Activated CD8-positive, alpha-beta T cell treated with anti-CD3 and anti-CD28 coated beads for 36 hours (primary cell): ENCODE measurements around the gene BCKDHB. TPM values are rescaled to one million over a fixed set of nuclear protein-coding genes. Genes with fewer than 3 reads are reported as not detected.

Experiments used
- ATAC-seq: fragments of 200-7000 bp; cut with Tn5 transposase; one replicate; pipeline ENCODE4 v1.10.0; 2021; ENCODE audit warnings: mild to moderate bottlenecking, moderate library complexity
- CTCF ChIA-PET: fragments of 350-600 bp; sonication (Branson Sonifier 250); formaldehyde crosslinking; loops from one replicate; lab custom pipeline; 2021; ENCODE audit warnings: antibody characterized with exemption; lab: Charles Lee
- POLR2A ChIA-PET: fragments of 350-600 bp; sonication (Branson Sonifier 250); formaldehyde crosslinking; loops from one replicate; lab custom pipeline; 2021; ENCODE audit warnings: antibody characterized with exemption; lab: Charles Lee
- DNase-seq: peaks from one replicate; pipeline ENCODE4 v3.0.0-alpha.2; 2020
- H3K27ac Mint-ChIP-seq: one replicate; pipeline ENCODE4 v1.8.0; 2021; ENCODE audit warnings: mild to moderate bottlenecking, mixed read lengths
- H3K27me3 Mint-ChIP-seq: one replicate; pipeline ENCODE4 v1.8.0; 2021; ENCODE audit warnings: mixed read lengths
- H3K36me3 Mint-ChIP-seq: one replicate; pipeline ENCODE4 v1.8.0; 2021; ENCODE audit warnings: low read depth, mixed read lengths
- H3K4me1 Mint-ChIP-seq: one replicate; pipeline ENCODE4 v1.8.0; 2021; ENCODE audit warnings: low read depth, mixed read lengths
- H3K4me3 Mint-ChIP-seq: one replicate; pipeline ENCODE4 v1.8.0; 2021; ENCODE audit warnings: mild to moderate bottlenecking, moderate library complexity, mixed read lengths
- H3K9me3 Mint-ChIP-seq: one replicate; pipeline ENCODE4 v1.8.0; 2021; ENCODE audit warnings: mixed read lengths
- CTCF ChIP-seq: fragments of 200-600 bp; IDR thresholded peaks from one replicate; pipeline ENCODE4 v1.8.0; 2022; ENCODE audit warnings: antibody characterized with exemption, mild to moderate bottlenecking
- intact Hi-C: fragments of 100-400 bp; cut with micrococcal nuclease; formaldehyde crosslinking; loops from one replicate; pipeline ENCODE4 v1.10.0; 2022
- total RNA-seq, 2 experiments: library from RNA; stranded (reverse); gene quantifications; one replicate each; pipeline ENCODE4 v1.2.3, GENCODE V29; 2021

BCKDHB gene
- total RNA-seq, 2 experiments from 2014 or later = 17.8 to 19.3 TPM

- no peak overlapping the region for H3K27ac Mint-ChIP-seq
- intact Hi-C loops = no loop called here
- no peaks in the 10 kb centered on the region for H3K36me3 Mint-ChIP-seq
- ATAC-seq (no peak), DNase-seq (no peak)
- CTCF ChIA-PET = interaction anchor here (1.6 kb wide), 1 partner anchor 17 kb away, joined by 4 read pairs; no protein-coding TSS in a partner anchor
- no peaks in the 10 kb centered on the region for H3K9me3 Mint-ChIP-seq
- H3K4me1 Mint-ChIP-seq = no peaks in the 10 kb centered on the region
- H3K4me3 Mint-ChIP-seq = no peak overlapping the region
- POLR2A ChIA-PET = no interaction called here
- TF ChIP-seq CTCF = no peak
- no peaks in the 10 kb centered on the region for H3K27me3 Mint-ChIP-seq
Measured at GRCh38 chr6:80197474-80197873, 91.0 kb downstream of the BCKDHB start.

DNA sequence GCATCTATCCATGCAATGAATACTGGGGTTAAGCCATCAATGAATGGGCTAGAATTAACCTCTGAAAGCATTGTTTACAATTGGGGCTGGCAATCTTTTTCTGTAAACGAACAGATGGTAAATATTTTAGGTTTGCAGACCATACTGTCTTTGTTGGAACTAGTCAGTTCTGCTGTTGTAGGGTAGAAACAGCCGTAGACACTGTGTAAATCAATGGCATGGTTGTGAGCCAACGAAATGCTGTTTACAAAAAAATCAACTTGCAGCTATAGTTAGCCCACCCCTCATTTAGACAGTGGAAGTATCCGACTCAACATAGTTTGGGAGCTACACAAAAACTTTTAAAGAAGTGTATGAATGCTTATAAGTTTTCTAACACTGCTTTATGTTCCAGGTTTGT, 91.5 kb downstream of the BCKDHB start:
- intact Hi-C loops = no loop called here
- H3K36me3 Mint-ChIP-seq = peaks cover 4% of the 10 kb centered on the region

DNA sequence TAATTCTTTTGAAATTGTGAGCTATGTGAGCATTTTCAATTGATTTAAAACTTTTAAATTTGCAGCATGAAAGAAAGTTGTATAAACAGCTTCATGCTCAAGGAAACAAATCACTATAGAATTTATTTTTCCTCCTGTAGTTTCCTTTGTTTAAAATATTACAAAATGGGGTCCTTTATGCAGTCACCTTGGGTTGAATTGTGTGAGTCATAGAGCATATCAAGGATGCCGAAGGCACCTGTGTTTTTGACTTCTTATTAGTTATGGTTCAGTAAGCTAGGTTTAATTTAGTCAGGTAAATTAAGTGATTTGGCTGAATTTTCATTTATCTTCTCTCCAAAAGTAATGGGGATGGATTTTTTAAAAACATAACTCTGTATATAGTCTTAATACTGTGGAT, 96.8 kb downstream of the BCKDHB start:
- H3K4me3 Mint-ChIP-seq = no peak overlapping the region
- H3K4me1 Mint-ChIP-seq = no peaks in the 10 kb centered on the region
- no peak overlapping the region for H3K27ac Mint-ChIP-seq

More for the DNA sequence above, 91.5 kb downstream of the BCKDHB start:
- H3K27me3 Mint-ChIP-seq = no peaks in the 10 kb centered on the region
- no peak overlapping the region for H3K4me3 Mint-ChIP-seq
- DNase-seq (no peak), ATAC-seq (no peak)
- no peak overlapping the region for H3K27ac Mint-ChIP-seq
- no peaks in the 10 kb centered on the region for H3K9me3 Mint-ChIP-seq
- H3K4me1 Mint-ChIP-seq = no peaks in the 10 kb centered on the region
- ChIA-PET POLR2A (no interaction called here), CTCF (interaction anchor here (1.6 kb wide), 1 partner anchor 16 kb away, joined by 4 read pairs; no protein-coding TSS in a partner anchor)
- TF ChIP-seq CTCF = no peak

GRCh38 chr6:80205404-80205803, 98.9 kb downstream of the BCKDHB start:
- no peaks in the 10 kb centered on the region for H3K27me3 Mint-ChIP-seq
- no peak for DNase-seq
- no peak for TF ChIP-seq CTCF
- H3K4me3 Mint-ChIP-seq = no peak overlapping the region
- no peak overlapping the region for H3K27ac Mint-ChIP-seq
- intact Hi-C loops = no loop called here
- CTCF ChIA-PET = interaction anchor here (3.1 kb wide), 1 partner anchor 9 kb away, joined by 20 read pairs; no protein-coding TSS in a partner anchor
- POLR2A ChIA-PET = no interaction called here
- ATAC-seq = no peak
- H3K4me1 Mint-ChIP-seq = no peaks in the 10 kb centered on the region
- H3K36me3 Mint-ChIP-seq = peaks cover 14% of the 10 kb centered on the region
- H3K9me3 Mint-ChIP-seq = no peaks in the 10 kb centered on the region

More for the DNA sequence above, 96.8 kb downstream of the BCKDHB start:
- no peaks in the 10 kb centered on the region for H3K9me3 Mint-ChIP-seq
- ChIA-PET CTCF (interaction anchor here (3.1 kb wide), 1 partner anchor 11 kb away, joined by 20 read pairs; no protein-coding TSS in a partner anchor), POLR2A (no interaction called here)
- no peak for DNase-seq
- H3K27me3 Mint-ChIP-seq = no peaks in the 10 kb centered on the region
- peaks cover 14% of the 10 kb centered on the region for H3K36me3 Mint-ChIP-seq
- no peak for TF ChIP-seq CTCF
- no peak for ATAC-seq
- intact Hi-C loops = no loop called here

- POLR2A ChIA-PET = no interaction called here
- no peak for DNase-seq
- Mint-ChIP-seq H3K9me3 (no peaks in the 10 kb centered on the region), H3K27ac (no peak overlapping the region), H3K4me3 (no peak overlapping the region), H3K27me3 (no peaks in the 10 kb centered on the region), H3K36me3 (peaks cover 14% of the 10 kb centered on the region), H3K4me1 (peaks cover 6% of the 10 kb centered on the region)
- CTCF ChIA-PET = no interaction called here
- TF ChIP-seq CTCF = no peak
- intact Hi-C loops = no loop called here
- no peak for ATAC-seq
Measured at GRCh38 chr6:80206758-80207157, 100.3 kb downstream of the BCKDHB start.
